ENCODE data around the gene CA14.
"Not testable (repeated sequence)": the region's sequence is repeated elsewhere in the genome, so short reads cannot be mapped to it uniquely, and the experiment has no call there.

CA14 gene

GRCh38 chr1:150236614-150237100 lies 20.9 kb upstream of the CA14 start:
- no peak for DNase-seq

- DNase-seq: not testable (repeated sequence)
Observed at GRCh38 chr1:150237176-150237575, 20.4 kb upstream of the CA14 start.

- DNase-seq: no peak
Observed at GRCh38 chr1:150237746-150238145, 19.8 kb upstream of the CA14 start.

GRCh38 chr1:150243003-150243402 lies 14.6 kb upstream of the CA14 start:
- DNase-seq: no peak

DNA sequence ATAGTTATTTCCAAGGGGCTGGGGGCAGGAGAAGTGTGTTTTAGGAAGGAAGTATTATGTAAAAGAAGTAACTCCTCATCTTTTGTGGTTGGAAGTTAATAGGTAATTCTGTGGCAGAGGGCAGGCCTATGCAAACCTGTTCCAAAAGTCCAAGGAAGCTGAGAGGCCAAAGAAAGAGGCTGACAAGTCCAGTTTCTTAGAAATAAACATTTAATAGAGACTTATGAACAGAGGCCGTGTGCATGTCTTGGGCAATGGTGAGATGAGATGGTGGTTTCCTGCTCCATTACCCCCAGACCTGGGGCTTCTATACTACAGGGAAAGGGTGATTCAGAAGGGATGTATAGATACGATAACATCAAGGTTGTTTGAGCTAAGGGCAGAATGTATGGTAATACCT lies 7.6 kb upstream of the CA14 start:
- DNase-seq: no peak

GRCh38 chr1:150256198-150256553 lies 1.4 kb upstream of the CA14 start:
- no peak for DNase-seq

GRCh38 chr1:150256554-150257341 lies 826 bp upstream of the CA14 start:
- DNase-seq: no peak

DNA sequence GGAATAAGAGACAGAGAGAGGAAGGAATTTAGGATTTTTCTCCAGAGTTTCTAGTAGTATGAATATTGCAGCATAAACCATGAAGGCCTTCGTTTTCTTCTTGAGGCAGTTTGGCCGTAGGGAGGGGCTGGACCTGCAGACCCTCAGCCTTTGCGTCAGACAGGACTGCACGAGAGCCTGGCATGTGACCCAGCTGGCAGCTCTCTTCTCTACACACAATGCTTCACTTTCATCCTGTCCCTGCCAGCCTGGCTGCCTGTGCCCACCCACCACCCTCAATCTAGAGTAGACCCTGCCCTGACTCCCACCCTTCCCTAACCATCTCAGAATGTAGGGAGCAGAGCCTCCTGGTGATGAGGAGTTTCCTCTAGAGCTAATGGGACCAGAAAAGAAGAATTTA lies 1.6 kb downstream of the CA14 start:
- DNase-seq: no peak

DNA sequence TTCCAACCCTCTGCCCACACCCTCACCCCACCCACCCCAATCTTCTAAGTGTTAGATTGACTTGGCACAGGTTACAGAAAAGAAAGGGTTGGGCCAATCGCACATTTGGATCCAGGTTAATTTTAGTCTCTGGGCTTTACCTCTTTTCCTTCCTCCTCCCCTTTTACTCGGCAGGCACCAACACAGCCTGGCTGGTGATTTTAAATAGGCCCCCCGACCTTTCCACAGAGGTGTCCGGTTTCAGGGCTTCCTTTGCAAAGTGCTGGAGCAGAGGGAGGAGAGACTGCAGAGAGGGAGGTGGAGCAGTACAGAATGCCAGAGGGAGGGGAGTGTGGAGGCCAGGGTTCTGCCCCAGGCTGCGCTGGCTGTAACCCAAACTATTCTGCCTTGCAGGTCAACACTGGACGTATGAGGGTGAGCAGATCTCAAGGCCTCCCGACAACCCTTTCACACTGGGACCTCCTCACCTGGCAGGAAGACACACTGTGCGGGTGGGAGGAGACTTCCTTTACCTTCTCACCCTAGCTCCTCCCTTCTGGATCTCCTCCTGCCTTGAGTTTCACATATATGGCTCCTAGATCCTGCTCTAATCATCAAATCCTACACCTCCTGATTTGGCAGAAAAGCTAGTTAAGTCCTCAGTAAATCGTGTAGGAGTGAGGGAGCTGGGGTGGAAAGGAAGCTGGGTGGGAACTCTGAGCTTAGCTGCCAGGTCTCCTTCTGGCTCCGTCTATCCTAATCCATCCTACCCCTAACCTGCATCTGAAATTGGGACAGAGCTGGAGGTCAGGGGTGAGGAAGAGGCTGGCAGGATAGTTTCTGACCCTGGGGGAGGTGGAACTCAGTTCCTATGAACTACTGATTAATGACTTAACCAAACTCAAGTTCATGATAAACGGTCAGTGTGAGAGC lies 2.4 kb downstream of the CA14 start:
- DNase-seq: no peak

DNA sequence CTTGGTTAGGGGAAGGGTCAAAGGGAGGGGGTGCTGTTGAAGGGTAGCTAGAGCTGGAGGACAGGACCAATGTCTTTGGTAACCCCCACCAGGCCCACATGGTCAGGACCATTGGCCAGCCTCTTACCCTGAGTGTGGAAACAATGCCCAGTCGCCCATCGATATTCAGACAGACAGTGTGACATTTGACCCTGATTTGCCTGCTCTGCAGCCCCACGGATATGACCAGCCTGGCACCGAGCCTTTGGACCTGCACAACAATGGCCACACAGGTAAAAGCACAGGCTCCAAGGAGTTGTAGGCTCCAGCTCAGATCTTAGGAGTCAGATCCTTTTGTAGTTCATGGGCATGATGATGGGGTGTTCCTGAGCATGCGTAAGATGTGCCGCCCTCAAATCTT lies 3.8 kb downstream of the CA14 start:
- no peak for DNase-seq

DNA sequence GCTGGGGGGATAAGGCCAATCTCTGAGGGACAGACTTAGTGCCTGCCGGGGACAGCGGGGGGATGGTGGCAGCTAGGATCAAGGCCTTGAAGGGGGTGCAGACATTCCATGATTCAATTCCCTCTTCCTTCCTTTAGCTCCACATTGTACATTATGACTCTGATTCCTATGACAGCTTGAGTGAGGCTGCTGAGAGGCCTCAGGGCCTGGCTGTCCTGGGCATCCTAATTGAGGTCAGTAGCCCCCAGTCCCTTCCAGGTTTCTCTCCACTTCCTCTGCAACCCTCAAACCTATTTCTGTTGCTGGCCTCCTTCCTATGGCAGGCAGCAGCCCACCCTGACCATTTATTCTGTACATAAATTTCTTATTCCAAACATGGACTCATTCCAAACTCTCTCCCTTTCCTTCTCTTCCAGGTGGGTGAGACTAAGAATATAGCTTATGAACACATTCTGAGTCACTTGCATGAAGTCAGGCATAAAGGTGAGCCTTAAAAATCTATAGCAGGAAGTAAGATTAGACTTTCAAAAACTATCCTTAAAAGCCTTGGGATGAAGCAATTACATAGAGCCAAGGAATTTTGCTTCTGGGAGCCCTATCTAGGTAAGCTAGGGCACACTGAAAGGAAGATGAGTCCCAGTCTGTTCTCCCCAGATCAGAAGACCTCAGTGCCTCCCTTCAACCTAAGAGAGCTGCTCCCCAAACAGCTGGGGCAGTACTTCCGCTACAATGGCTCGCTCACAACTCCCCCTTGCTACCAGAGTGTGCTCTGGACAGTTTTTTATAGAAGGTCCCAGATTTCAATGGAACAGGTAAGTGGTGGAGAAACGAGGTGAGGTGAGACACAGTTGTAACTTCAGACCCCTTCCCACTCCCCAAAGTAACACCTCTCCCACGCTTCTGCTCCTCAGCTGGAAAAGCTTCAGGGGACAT lies 5.1 kb downstream of the CA14 start:
- DNase-seq: no peak

DNA sequence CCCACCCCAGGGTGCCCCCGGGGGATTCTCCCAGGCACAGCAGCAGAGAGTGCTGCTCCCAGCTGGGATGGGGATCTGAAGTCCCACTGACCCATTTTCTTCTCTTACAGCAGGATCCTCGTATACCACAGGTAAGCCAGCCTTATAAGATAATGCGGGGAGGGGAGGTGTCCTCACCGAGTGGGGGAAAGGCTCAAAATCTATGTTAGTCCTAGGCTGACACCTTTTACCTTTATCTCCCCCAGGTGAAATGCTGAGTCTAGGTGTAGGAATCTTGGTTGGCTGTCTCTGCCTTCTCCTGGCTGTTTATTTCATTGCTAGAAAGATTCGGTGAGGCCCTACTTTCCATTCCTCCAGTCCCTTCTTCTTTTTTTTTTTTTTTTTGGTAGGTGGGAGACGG lies 6.0 kb downstream of the CA14 start:
- no peak for DNase-seq

- DNase-seq: no peak
Observed at GRCh38 chr1:150267896-150268295, 10.3 kb downstream of the CA14 start.

DNA sequence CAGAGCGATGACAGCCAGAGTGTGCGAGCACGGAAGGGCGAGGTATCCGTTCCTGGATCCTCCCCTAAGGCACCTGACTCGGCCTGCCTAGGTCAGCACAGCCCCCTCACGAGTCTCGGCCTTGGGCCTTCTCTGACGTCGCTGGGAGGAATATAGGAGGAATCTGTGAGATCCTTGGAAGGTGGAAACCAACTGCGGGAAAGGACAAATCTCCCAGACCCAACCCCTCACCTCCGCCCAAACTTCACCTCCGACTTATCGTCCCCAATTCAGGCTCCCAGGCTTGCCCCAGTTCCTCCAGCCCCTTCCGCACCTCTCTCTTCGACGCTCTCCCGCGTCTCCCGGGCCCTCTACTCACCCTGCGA lies 10.7 kb downstream of the CA14 start:
- DNase-seq: no peak

- peak; percentile 94 for DNase-seq
Observed at GRCh38 chr1:150268705-150269403, 11.3 kb downstream of the CA14 start, which contains the start of gene APH1A. APH1A (minus strand) TSS chr1:150269016; CDS start chr1:150268810, 206 bp downstream.

- no peak for DNase-seq
Observed at GRCh38 chr1:150269451-150269850, 11.9 kb downstream of the CA14 start.

- DNase-seq: no peak
Observed at GRCh38 chr1:150271291-150271959, 13.9 kb downstream of the CA14 start.

- no peak for DNase-seq
Observed at GRCh38 chr1:150273311-150273710, 15.7 kb downstream of the CA14 start.

DNA sequence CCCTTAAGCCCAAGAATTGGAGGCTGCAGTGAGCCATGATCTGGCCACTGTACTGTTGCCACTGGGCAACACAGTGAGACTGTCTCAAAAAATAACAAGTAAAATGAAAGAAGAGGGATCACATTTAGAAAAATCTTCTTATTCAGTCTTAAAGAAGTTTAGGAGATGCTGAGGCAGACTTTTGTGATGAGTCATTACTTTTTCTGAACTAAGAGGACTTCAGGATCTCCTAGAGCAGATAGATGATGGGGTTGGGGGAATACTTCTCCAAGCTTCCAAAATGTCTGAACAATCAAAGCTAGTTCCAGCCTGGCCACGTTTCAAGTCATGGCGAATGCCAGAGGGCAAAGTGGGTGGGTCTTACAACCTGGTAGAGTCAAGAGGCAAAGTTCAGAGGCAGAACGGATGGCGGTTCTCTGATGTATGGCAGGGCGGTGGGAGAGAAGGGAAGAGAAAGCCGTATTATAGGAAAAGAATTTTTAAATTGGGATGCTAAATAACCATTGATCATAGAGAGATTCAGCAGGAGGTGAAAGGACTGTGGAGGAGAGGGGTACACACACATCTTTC lies 22.6 kb downstream of the CA14 start:
- DNase-seq: no peak

- peak; percentile 43 for DNase-seq
Observed at GRCh38 chr1:150281221-150281757, 23.7 kb downstream of the CA14 start.
